K562 (cell line): Measurements from ENCODE around the gene PRKRIP1. TPM values are rescaled to one million over a fixed set of nuclear protein-coding genes. Genes with fewer than 3 reads are reported as not detected.
A peak's percentile ranks its signal among the peaks of the same experiment; 100 is the strongest.

Source experiments
- BHLHE40 ChIP-seq: IDR thresholded peaks from 2 replicates; pipeline ENCODE4 v1.6.1; 2011; ENCODE audit warnings: low read length, improper control_type of control experiment
- CEBPB ChIP-seq: fragments of 450-650 bp; IDR thresholded peaks from 2 replicates; pipeline ENCODE4 v1.6.1; 2016; ENCODE audit warnings: missing genetic modification characterization, missing compliant biosample characterization
- CTCFL ChIP-seq: IDR thresholded peaks from 2 replicates; pipeline ENCODE4 v1.6.1; 2011; ENCODE audit warnings: borderline replicate concordance, low read depth, mild to moderate bottlenecking, moderate library complexity, low read length; ENCODE audit not compliant: insufficient read depth, poor library complexity, severe bottlenecking
- FOSL1 ChIP-seq: fragments of 200-800 bp; sonication (Bioruptor generic); conservative IDR thresholded peaks from 2 replicates; pipeline ENCODE4 v1.6.1; 2016; ENCODE audit warnings: missing genetic modification characterization, missing compliant biosample characterization
- FOXK2 ChIP-seq, 2 experiments: fragments of 450-650 bp; IDR thresholded peaks in 1 of 2; conservative IDR thresholded peaks in 1 of 2; 2 replicates each; pipeline ENCODE4 v1.6.1; 2016; ENCODE audit warnings: low read depth in 2 of 2, mild to moderate bottlenecking in 1 of 2
- GTF2A2 ChIP-seq: IDR thresholded peaks from 2 replicates; pipeline ENCODE4 v1.6.1; 2016; ENCODE audit warnings: mild to moderate bottlenecking, missing genetic modification characterization, missing compliant biosample characterization
- MLX ChIP-seq, 2 experiments: fragments of 450-650 bp in 1 of 2; sonication (generic) in 1 of 2; formaldehyde crosslinking; conservative IDR thresholded peaks; 2 replicates each; pipeline versions ENCODE4 v1.4.0 to v1.8.1; 2020 to 2022; ENCODE audit warnings: mild to moderate bottlenecking in 1 of 2, missing genetic modification reagents in 1 of 2
- REST ChIP-seq, 2 experiments: fragments of 450-650 bp; formaldehyde crosslinking in 1 of 2; IDR thresholded peaks; 2 replicates each; pipeline versions ENCODE4 v1.4.0 to v1.6.1; 2014 to 2020; ENCODE audit warnings: mild to moderate bottlenecking in 2 of 2, borderline replicate concordance in 1 of 2, low read depth in 1 of 2
- SUPT5H ChIP-seq: fragments of 450-650 bp; IDR thresholded peaks from 2 replicates; pipeline ENCODE4 v1.6.1; 2016
- TCF3 ChIP-seq: sonication (generic); formaldehyde crosslinking; IDR thresholded peaks from 2 replicates; pipeline ENCODE4 v1.4.0; 2020; ENCODE audit warnings: mild to moderate bottlenecking, missing genetic modification reagents
- TOE1 ChIP-seq, 2 experiments: fragments of 450-650 bp in 1 of 2; sonication (generic) in 1 of 2; formaldehyde crosslinking in 1 of 2; IDR thresholded peaks; 2 replicates each; pipeline versions ENCODE4 v1.7.1 to v1.8.0; 2016 to 2022; ENCODE audit warnings: borderline replicate concordance in 2 of 2, mild to moderate bottlenecking in 2 of 2, antibody characterized with exemption in 1 of 2, inconsistent platforms in 1 of 2, low read depth in 1 of 2, missing genetic modification reagents in 1 of 2, moderate library complexity in 1 of 2
- ZNF77 ChIP-seq: fragments of 250-450 bp; sonication (Bioruptor Pico); IDR thresholded peaks from 2 replicates; pipeline ENCODE4 v1.5.0; 2020
- polyA plus RNA-seq, 8 experiments: library from polyadenylated mRNA; depleted of rRNA in 4 of 8; stranded (reverse) in 5 of 8; unstranded in 3 of 8; fragments of >200 nt; fragmentation: Nextera tagmentation in 2 of 8; fragmentation: Illumina TruSeq in 1 of 8; extraction: Ambion mirVana in 2 of 8; extraction: Trizol in 1 of 8; gene quantifications; 2 replicates each; pipeline versions ENCODE4 v1.2.1 to v1.2.3, GENCODE V29; 2011 to 2014; ENCODE audit warnings: inconsistent platforms in 1 of 8, missing spikeins in 1 of 8
- total RNA-seq, 7 experiments: library from RNA; depleted of rRNA in 6 of 7; stranded (reverse); fragments of >200 nt in 6 of 7; fragmentation: Illumina TruSeq in 2 of 7; extraction: Trizol in 2 of 7; gene quantifications; 2 replicates each; pipeline versions ENCODE4 v1.2.1 to v1.2.3, GENCODE V29; 2011 to 2021; ENCODE audit warnings: low replicate concordance in 1 of 7
- TF ChIP-seq, protein P1 (sequence below): sonication (generic); formaldehyde crosslinking; IDR thresholded peaks from 2 replicates; pipeline ENCODE4 v1.8.1; 2022; ENCODE audit warnings: missing genetic modification reagents

PRKRIP1 gene
- total and polyA plus RNA-seq, 9 of the 15 experiments (the other 6 are each of a cell fraction or from before 2014, with no cell fraction given): 14.9 to 52.1 (median 19.8) TPM

- TF ChIP-seq CTCFL (no peak), GTF2A2 (no peak), ZNF77 (CRISPR knock-in tag) (no peak), SUPT5H (no peak), BHLHE40 (peak; percentile 91), FOXK2 (conservative IDR thresholded peaks at IDR 0.05 in 1 of 2, IDR thresholded peaks at IDR 0.05 in 1 of 2; ENCODE audit: low read depth in 2 of 2) (no peak), CEBPB (tag) (no peak), TOE1 (IDR thresholded peaks at IDR 0.05; ENCODE audit: borderline replicate concordance) (peak; percentile 56; the same call in 1 of the 2 replicates), TOE1 (CRISPR knock-in tag; IDR thresholded peaks at IDR 0.05; ENCODE audit: borderline replicate concordance, low read depth) (no peak), REST (IDR thresholded peaks at IDR 0.05; ENCODE audit: borderline replicate concordance) (peak; percentile 29; the same call in 1 of the 2 replicates), REST (CRISPR knock-in tag; IDR thresholded peaks at IDR 0.05; ENCODE audit: low read depth) (no peak), MLX (CRISPR knock-in tag; conservative IDR thresholded peaks at IDR 0.05) (no peak), FOSL1 (peak; percentile 77), TCF3 (CRISPR knock-in tag) (no peak)
- TF ChIP-seq, protein P1, sequence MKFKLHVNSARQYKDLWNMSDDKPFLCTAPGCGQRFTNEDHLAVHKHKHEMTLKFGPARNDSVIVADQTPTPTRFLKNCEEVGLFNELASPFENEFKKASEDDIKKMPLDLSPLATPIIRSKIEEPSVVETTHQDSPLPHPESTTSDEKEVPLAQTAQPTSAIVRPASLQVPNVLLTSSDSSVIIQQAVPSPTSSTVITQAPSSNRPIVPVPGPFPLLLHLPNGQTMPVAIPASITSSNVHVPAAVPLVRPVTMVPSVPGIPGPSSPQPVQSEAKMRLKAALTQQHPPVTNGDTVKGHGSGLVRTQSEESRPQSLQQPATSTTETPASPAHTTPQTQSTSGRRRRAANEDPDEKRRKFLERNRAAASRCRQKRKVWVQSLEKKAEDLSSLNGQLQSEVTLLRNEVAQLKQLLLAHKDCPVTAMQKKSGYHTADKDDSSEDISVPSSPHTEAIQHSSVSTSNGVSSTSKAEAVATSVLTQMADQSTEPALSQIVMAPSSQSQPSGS: no peak
Measured at GRCh38 chr7:102433219-102434038, 37.3 kb downstream of the PRKRIP1 start, which contains the start of gene ORAI2 (continued).
